ENCODE data around the gene GRB10. TPM values are rescaled to one million over a fixed set of nuclear protein-coding genes. Genes with fewer than 3 reads are reported as not detected.
A peak's percentile ranks its signal among the peaks of the same experiment; 100 is the strongest.
"Not testable (repeated sequence)": the region's sequence is repeated elsewhere in the genome, so short reads cannot be mapped to it uniquely, and the experiment has no call there.

Gene GRB10
- total and polyA plus RNA-seq, 4 experiments from 2014 or later: 0.83 to 7.7 (median 5.0) TPM

- Mint-ChIP-seq H3K27ac (peak overlapping the region in 1 of 7 donors; percentile 20), H3K9me3 (peaks cover 0 to 26% (median 22%) of the 10 kb centered on the region in 8 donors)
- POLR2A ChIA-PET (ENCODE audit: partially characterized antibody); H3K4me1 ChIP-seq (ENCODE audit: insufficient read depth, low read length); H3K4me3 ChIP-seq (ENCODE audit: low read length in 2 of 2); DNase-seq; H3K27me3 Mint-ChIP-seq; intact Hi-C loops (cut with micrococcal nuclease); H3K4me1 Mint-ChIP-seq; H3K9me3 ChIP-seq (ENCODE audit: control insufficient read depth in 1 of 2, low read length in 2 of 2); H3K36me3 ChIP-seq (ENCODE audit: insufficient read depth, low read length); H3K27ac ChIP-seq (ENCODE audit: low read depth, low read length); H3K4me3 Mint-ChIP-seq; H3K27me3 ChIP-seq (ENCODE audit: insufficient read depth, low read length); H3K36me3 Mint-ChIP-seq; CTCF ChIA-PET (ENCODE audit: partially characterized antibody): not testable (repeated sequence)
Measured at GRCh38 chr7:50583295-50583694, 199.4 kb downstream of the GRB10 start.

GRCh38 chr7:50582271-50582670, 200.4 kb downstream of the GRB10 start:
- H3K27me3 ChIP-seq (ENCODE audit: insufficient read depth, low read length); H3K27me3 Mint-ChIP-seq; POLR2A ChIA-PET (ENCODE audit: partially characterized antibody); H3K9me3 ChIP-seq (ENCODE audit: control insufficient read depth in 1 of 2, low read length in 2 of 2); DNase-seq; H3K36me3 Mint-ChIP-seq; H3K4me3 Mint-ChIP-seq; H3K27ac Mint-ChIP-seq; H3K36me3 ChIP-seq (ENCODE audit: insufficient read depth, low read length); H3K4me3 ChIP-seq (ENCODE audit: low read length in 2 of 2); H3K4me1 Mint-ChIP-seq; H3K4me1 ChIP-seq (ENCODE audit: insufficient read depth, low read length); intact Hi-C loops (cut with micrococcal nuclease); H3K27ac ChIP-seq (ENCODE audit: low read depth, low read length): not testable (repeated sequence)
- CTCF ChIA-PET (ENCODE audit: partially characterized antibody): interaction anchor here (1.3 kb wide), 1 partner anchor 51 kb away, joined by 3 read pairs; no protein-coding TSS in a partner anchor
- H3K9me3 Mint-ChIP-seq: peaks cover 0 to 33% (median 29%) of the 10 kb centered on the region in 8 donors

GRCh38 chr7:50580666-50581065, 202.0 kb downstream of the GRB10 start:
- not testable (repeated sequence) for DNase-seq
- H3K36me3 Mint-ChIP-seq: peaks cover 0 to 12% of the 10 kb centered on the region in 2 donors

GRCh38 chr7:50580057-50580456, 202.6 kb downstream of the GRB10 start:
- H3K27ac ChIP-seq (ENCODE audit: low read depth, low read length): no peak overlapping the region
- no peak overlapping the region for H3K4me3 Mint-ChIP-seq
- peaks cover 0 to 12% of the 10 kb centered on the region in 2 donors for H3K36me3 Mint-ChIP-seq
- intact Hi-C loops (cut with micrococcal nuclease): no loop called here
- no peaks in the 10 kb centered on the region for H3K9me3 ChIP-seq (ENCODE audit: control insufficient read depth in 1 of 2, low read length in 2 of 2)
- H3K36me3 ChIP-seq (ENCODE audit: insufficient read depth, low read length): no peaks in the 10 kb centered on the region
- no peaks in the 10 kb centered on the region for H3K27me3 ChIP-seq (ENCODE audit: insufficient read depth, low read length)
- peaks cover 0 to 41% (median 37%) of the 10 kb centered on the region in 8 donors for H3K9me3 Mint-ChIP-seq
- H3K4me1 ChIP-seq (ENCODE audit: insufficient read depth, low read length): no peaks in the 10 kb centered on the region
- no peak overlapping the region for H3K4me3 ChIP-seq (ENCODE audit: low read length in 2 of 2)
- ChIA-PET CTCF (ENCODE audit: partially characterized antibody) (no interaction called here), POLR2A (ENCODE audit: partially characterized antibody) (no interaction called here)
- no peak for DNase-seq
- H3K27me3 Mint-ChIP-seq: peaks cover 5 to 8% of the 10 kb centered on the region in 2 donors
- no peak overlapping the region for H3K27ac Mint-ChIP-seq
- H3K4me1 Mint-ChIP-seq: peaks cover 0 to 6% (median under 1%) of the 10 kb centered on the region in 4 donors

More at GRCh38 chr7:50580666-50581065, 202.0 kb downstream of the GRB10 start:
- H3K9me3 ChIP-seq (ENCODE audit: control insufficient read depth in 1 of 2, low read length in 2 of 2); H3K4me1 Mint-ChIP-seq; H3K4me1 ChIP-seq (ENCODE audit: insufficient read depth, low read length); intact Hi-C loops (cut with micrococcal nuclease); CTCF ChIA-PET (ENCODE audit: partially characterized antibody); H3K27ac ChIP-seq (ENCODE audit: low read depth, low read length); H3K36me3 ChIP-seq (ENCODE audit: insufficient read depth, low read length); H3K4me3 ChIP-seq (ENCODE audit: low read length in 2 of 2); H3K4me3 Mint-ChIP-seq; H3K27me3 ChIP-seq (ENCODE audit: insufficient read depth, low read length); POLR2A ChIA-PET (ENCODE audit: partially characterized antibody); H3K27me3 Mint-ChIP-seq; H3K27ac Mint-ChIP-seq: not testable (repeated sequence)
- peaks cover 0 to 40% (median 35%) of the 10 kb centered on the region in 8 donors for H3K9me3 Mint-ChIP-seq

- POLR2A ChIA-PET (ENCODE audit: partially characterized antibody); H3K4me3 ChIP-seq (ENCODE audit: low read length in 2 of 2); CTCF ChIA-PET (ENCODE audit: partially characterized antibody); H3K4me1 ChIP-seq (ENCODE audit: insufficient read depth, low read length); H3K4me1 Mint-ChIP-seq; H3K4me3 Mint-ChIP-seq; intact Hi-C loops (cut with micrococcal nuclease); H3K27ac Mint-ChIP-seq; H3K36me3 ChIP-seq (ENCODE audit: insufficient read depth, low read length); H3K27me3 Mint-ChIP-seq; H3K9me3 ChIP-seq (ENCODE audit: control insufficient read depth in 1 of 2, low read length in 2 of 2); H3K36me3 Mint-ChIP-seq; H3K27me3 ChIP-seq (ENCODE audit: insufficient read depth, low read length); DNase-seq; H3K27ac ChIP-seq (ENCODE audit: low read depth, low read length): not testable (repeated sequence)
- peaks cover 0 to 42% (median 28%) of the 10 kb centered on the region in 8 donors for H3K9me3 Mint-ChIP-seq
Measured at GRCh38 chr7:50578105-50578504, 204.6 kb downstream of the GRB10 start.

- no peak overlapping the region for H3K27ac Mint-ChIP-seq
- DNase-seq: no peak
- H3K4me3 ChIP-seq (ENCODE audit: low read length in 2 of 2): no peak overlapping the region
- H3K27me3 Mint-ChIP-seq: peaks cover 5 to 8% of the 10 kb centered on the region in 2 donors
- peaks cover 0 to 8% of the 10 kb centered on the region in 2 donors for H3K36me3 Mint-ChIP-seq
- H3K9me3 Mint-ChIP-seq: peaks cover 0 to 37% (median 25%) of the 10 kb centered on the region in 8 donors
- no peak overlapping the region for H3K27ac ChIP-seq (ENCODE audit: low read depth, low read length)
- intact Hi-C loops (cut with micrococcal nuclease): no loop called here
- no peaks in the 10 kb centered on the region for H3K36me3 ChIP-seq (ENCODE audit: insufficient read depth, low read length)
- H3K9me3 ChIP-seq (ENCODE audit: control insufficient read depth in 1 of 2, low read length in 2 of 2): no peaks in the 10 kb centered on the region
- H3K4me3 Mint-ChIP-seq: no peak overlapping the region
- ChIA-PET CTCF (ENCODE audit: partially characterized antibody) (no interaction called here), POLR2A (ENCODE audit: partially characterized antibody) (no interaction called here)
- no peaks in the 10 kb centered on the region for H3K4me1 ChIP-seq (ENCODE audit: insufficient read depth, low read length)
- H3K4me1 Mint-ChIP-seq: peaks cover 0 to 6% (median under 1%) of the 10 kb centered on the region in 4 donors
- H3K27me3 ChIP-seq (ENCODE audit: insufficient read depth, low read length): no peaks in the 10 kb centered on the region
Measured at GRCh38 chr7:50577569-50577968, 205.1 kb downstream of the GRB10 start.

- H3K36me3 Mint-ChIP-seq; H3K27me3 ChIP-seq (ENCODE audit: insufficient read depth, low read length); H3K4me1 ChIP-seq (ENCODE audit: insufficient read depth, low read length); H3K27me3 Mint-ChIP-seq; intact Hi-C loops (cut with micrococcal nuclease); CTCF ChIA-PET (ENCODE audit: partially characterized antibody); H3K36me3 ChIP-seq (ENCODE audit: insufficient read depth, low read length); POLR2A ChIA-PET (ENCODE audit: partially characterized antibody); H3K4me3 Mint-ChIP-seq; H3K27ac ChIP-seq (ENCODE audit: low read depth, low read length); H3K4me3 ChIP-seq (ENCODE audit: low read length in 2 of 2); H3K4me1 Mint-ChIP-seq; DNase-seq; H3K27ac Mint-ChIP-seq; H3K9me3 ChIP-seq (ENCODE audit: control insufficient read depth in 1 of 2, low read length in 2 of 2): not testable (repeated sequence)
- peaks cover 0 to 37% (median 23%) of the 10 kb centered on the region in 8 donors for H3K9me3 Mint-ChIP-seq
Measured at GRCh38 chr7:50576388-50576787, 206.3 kb downstream of the GRB10 start.

GRCh38 chr7:50567715-50568261, 214.9 kb downstream of the GRB10 start:
- Histone ChIP-seq H3K9me3 (ENCODE audit: control insufficient read depth in 1 of 2, low read length in 2 of 2) (no peaks in the 10 kb centered on the region), H3K4me1 (ENCODE audit: insufficient read depth, low read length) (no peaks in the 10 kb centered on the region), H3K4me3 (ENCODE audit: low read length in 2 of 2) (no peak overlapping the region), H3K27me3 (ENCODE audit: insufficient read depth, low read length) (no peaks in the 10 kb centered on the region), H3K27ac (ENCODE audit: low read depth, low read length) (no peak overlapping the region), H3K36me3 (ENCODE audit: insufficient read depth, low read length) (no peaks in the 10 kb centered on the region)
- ChIA-PET CTCF (ENCODE audit: partially characterized antibody) (no interaction called here), POLR2A (ENCODE audit: partially characterized antibody) (no interaction called here)
- Mint-ChIP-seq H3K4me3 (no peak overlapping the region), H3K4me1 (no peaks in the 10 kb centered on the region), H3K27me3 (peaks cover 6 to 9% of the 10 kb centered on the region in 2 donors), H3K27ac (no peak overlapping the region), H3K36me3 (no peaks in the 10 kb centered on the region), H3K9me3 (peaks cover 0 to 21% (median 9%) of the 10 kb centered on the region in 8 donors)
- intact Hi-C loops (cut with micrococcal nuclease): no loop called here
- DNase-seq: no peak
